GM21786 (cell line): ENCODE results near the gene MGAT4A.
"Not testable (repeated sequence)": the region's sequence is repeated elsewhere in the genome, so short reads cannot be mapped to it uniquely, and the experiment has no call there.

Experiments
- ATAC-seq: cut with Tn5 transposase; IDR thresholded peaks from one replicate; pipeline ENCODE4 v1.9.1; 2021; ENCODE audit not compliant: unreplicated experiment

The MGAT4A gene

DNA sequence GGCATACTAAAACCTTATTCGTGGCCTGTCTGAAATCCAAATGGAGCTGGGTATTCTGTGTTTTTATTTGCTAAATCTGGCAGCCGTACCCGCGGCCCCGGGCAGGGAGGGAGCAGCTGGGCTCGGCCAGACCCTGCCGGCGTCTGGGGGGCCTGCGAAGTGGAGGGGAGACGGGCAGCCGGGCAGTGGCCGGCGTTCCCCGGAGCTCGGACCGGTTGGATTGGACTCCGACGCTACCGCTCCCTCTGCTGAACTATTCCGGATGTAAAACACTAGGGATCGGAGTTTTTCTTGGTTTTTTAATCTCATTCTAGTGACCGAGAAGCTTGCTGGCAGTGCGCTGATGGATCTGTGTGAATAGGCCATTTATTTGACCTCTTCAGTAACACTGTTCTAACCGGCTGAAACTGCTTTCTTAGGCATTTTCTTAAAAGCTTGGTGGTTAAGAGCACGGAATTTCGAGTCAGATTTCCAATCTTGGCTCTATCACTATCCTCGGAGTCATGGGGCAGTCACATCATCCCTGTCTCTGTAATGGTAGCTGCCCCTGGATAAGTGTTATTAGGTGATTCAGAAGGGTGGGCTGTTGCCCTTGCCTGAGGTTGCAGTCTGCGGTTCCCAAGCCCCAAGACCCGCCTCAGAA lies 121.8 kb downstream of the MGAT4A start:
- ATAC-seq = no peak

DNA sequence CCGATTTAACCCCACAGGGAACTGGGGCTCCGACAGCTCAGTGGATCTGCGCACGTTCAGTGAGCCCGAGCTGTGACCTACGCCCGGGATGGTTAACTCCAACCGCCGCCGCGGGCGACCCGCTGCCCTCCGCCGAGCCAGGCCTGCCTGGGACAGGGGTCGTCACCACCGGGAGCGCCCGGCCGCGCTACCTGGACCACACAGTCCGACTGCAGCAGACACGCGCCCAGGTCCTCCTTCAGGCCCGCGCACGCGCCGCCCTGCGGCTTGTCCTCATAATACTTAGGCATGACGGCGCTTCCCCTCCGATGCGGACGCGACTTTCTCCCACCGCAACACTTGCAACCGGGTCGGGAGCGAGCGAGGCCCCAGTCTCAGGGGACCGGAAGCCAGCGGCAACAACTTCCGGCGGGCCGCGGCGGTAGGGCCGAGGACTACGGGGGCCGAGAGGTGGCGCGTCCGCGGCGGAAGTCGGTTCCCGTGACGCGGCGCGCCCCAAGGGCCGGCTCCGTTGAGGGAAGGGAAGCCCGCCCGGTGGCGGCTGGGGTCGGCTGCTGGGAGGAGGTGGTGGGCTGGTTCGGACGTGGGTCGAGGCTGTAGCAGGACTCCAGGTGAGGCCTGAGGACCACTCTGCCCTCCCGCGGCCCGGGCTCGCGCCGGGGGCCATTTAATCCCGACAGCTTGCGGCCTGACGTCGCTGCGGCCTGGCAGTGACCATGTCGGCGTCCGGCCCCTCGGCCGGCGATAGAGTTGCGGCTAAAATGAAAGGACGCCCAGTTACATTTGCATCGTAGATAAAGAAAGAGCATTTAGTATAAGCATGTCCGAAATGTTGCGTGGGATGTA lies 122.6 kb downstream of the MGAT4A start, which contains the start of the genes COA5 and UNC50:
Gene COA5 (minus strand): TSS at position 397 of the 846 bp plus-strand sequence. CDS start 107 bp downstream, at position 290.
Gene UNC50 (plus strand): TSS at position 474 of the 846 bp plus-strand sequence. CDS start 1,171 bp downstream, outside the sequence.
- ATAC-seq = peak; percentile 82

DNA sequence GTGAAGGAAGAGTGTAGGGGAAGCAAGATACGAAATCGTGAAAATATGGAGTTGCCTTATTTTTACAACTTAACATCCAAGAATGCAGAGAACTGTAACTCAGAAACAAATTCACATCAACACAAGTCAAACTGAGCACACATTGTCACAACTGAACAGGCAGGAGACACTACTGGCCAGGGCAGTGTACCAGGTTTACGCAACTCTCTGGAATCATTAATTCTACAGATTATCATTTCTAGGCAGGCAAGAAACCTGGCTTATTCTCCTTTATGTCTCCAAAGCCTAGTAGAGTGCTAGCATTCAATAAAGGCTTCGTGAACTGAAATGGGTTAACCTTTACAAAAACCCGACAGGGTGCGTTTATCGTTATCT lies 123.2 kb downstream of the MGAT4A start:
- ATAC-seq = no peak

DNA sequence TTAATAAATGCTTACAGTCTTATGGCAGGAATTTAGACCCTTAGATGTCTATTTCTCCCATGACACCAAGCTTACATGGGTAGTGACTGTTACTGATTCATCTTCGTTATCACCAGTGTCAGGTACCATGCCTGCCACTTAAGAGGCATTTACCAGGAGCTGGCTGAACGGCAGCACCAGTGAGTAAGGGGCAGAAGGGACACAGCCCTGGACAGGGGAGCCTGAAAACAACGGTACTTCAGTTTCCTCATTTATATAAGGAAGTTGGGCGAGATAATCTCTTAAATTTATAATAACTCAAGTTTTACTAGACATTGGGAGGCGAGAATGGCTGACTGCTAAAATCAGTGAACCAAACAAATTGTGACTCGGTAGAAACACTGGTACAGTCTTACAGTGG lies 123.8 kb downstream of the MGAT4A start:
- no peak for ATAC-seq

DNA sequence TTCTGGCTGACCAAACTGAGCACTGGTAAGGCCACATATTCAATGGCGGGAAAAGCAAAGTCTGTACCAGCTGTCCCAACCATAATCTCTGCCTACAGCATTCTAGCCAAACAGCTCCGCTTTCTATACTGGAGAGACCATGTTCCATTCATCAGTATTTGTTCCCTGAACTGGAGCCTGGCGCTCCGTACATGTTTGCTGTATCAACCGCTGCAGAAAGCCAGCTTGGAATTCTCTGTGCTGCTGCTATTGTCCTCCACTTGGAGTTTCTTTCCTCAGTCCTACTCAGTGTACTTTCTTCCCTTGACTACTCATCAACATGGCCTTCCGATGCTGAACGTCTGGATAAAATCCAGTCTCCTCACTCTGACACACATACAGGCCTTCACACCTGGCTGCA lies 124.5 kb downstream of the MGAT4A start:
- ATAC-seq = no peak

DNA sequence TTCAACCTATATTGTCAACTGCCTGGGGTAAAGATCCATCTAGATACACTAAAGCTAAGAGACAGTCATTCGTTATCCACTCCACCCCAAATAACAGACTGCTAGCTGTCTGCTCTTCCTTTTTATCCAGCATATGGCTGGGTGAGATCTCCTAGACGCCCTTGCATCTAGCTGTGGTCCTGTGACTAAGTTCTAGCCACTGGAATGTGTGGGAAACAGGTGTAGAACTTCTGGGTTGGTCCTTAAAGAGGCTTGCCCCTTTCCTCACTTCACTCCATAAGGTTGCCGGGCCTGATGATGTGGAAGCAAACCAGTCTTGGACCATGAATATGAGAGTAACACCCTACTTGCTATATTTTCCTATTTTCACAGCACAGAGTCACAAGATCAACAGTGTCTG lies 125.9 kb downstream of the MGAT4A start:
- no peak for ATAC-seq

DNA sequence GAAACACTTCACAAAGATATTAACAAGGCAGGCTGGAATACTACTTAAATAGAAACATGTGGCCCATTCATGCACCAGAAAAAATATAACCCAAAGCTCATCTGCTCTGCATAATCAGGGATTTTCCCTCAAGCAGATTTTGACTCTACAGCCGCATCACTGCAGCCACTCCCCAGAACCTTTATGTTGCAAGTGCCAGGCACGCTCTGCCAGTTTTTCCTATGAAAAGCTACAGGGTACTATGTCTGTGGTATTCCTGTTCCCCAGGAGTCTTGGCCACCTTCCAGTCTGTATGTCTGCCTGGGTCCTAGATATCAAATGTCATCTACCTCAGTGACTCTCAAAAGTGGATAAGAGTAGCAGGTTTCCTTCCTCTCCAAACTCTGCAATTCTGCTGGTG lies 126.4 kb downstream of the MGAT4A start:
- no peak for ATAC-seq

DNA sequence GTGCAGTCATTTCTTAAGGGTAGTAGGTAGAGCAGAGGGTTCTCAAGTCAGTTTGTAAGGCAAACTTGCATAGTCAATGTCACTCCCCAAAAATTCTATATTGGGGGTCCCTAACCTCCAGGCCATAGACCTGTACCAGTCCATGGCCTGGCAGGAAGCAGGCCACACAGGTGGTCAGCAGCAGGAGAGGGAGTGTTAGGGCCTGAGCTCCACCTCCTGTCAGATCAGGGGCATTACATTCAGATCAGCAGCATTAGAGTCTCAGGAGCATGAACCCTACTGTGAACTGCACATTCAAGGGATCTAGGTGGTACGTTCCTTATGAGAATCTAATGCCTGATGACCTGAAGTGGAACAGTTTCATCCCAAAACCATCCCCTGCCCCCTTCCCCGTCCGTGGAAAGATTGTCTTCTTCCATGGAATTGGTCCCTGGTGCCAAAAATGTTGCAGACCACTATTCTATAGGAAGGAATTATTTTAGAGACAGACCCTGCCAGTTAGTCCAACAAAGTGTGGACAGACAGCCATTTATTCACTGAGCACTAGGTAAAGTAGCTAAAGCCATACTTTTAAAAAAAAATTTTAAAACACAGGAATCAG lies 129.3 kb downstream of the MGAT4A start:
- ATAC-seq = no peak

DNA sequence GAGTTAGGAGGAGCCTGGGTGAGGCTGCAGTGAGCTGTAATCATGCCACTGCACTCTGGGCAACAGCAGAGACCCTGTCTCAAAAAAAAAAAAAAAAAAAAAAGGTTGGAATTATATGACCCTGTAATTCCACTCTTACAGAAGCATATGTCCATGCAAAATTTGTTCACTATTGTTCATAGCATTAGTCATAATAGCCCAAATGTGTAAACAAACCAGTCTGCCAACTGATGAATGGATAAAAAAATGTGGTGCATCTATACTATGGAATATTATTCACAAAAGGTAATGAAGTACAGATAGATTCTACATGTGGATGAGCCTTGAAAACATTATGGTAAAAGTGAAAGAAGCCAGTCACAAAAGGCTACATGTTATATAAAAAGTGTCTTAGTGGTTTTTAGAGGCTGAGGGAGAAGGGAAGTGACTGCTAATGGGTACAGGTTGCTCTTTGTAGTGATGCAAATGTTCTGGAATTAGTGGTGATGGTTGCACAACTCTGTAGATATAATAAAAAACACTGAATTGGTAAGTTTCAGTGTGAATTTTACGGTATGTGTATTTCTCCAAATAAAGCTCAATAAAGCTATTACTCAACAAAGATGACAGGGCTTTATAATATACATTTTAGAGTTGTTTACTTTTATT lies 132.0 kb downstream of the MGAT4A start:
- ATAC-seq = no peak

DNA sequence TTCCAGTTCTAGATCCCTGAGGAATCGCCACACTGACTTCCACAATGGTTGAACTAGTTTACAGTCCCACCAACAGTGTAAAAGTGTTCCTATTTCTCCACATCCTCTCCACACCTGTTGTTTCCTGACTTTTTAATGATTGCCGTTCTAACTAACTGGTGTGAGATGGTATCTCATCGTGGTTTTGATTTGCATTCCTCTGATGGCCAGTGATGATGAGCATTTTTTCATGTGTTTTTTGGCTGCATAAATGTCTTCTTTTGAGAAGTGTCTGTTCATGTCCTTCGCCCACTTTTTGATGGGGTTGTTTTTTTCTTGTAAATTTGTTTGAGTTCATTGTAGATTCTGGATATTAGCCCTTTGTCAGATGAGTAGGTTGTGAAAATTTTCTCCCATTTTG lies 136.3 kb downstream of the MGAT4A start:
- ATAC-seq = not testable (repeated sequence)

DNA sequence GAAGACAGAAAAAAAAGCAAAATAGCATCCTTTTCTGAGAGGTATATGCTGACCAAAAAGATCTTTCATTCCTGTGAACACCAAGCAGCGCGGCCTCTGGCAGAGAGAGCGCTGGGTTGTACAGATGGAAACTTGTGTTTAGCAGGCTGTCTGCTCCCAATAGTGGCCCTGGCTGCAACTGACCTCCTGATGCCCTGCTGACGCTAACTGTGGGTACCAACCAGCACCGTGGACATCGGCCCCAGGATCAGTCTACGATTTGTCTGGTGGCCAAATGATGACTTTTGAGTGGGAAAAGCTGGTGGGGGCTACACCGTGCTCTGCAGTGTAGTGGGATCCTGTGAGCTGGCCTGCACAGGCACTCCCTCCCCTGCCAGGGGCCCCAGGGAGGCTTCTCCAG lies 138.4 kb downstream of the MGAT4A start:
- ATAC-seq = no peak

DNA sequence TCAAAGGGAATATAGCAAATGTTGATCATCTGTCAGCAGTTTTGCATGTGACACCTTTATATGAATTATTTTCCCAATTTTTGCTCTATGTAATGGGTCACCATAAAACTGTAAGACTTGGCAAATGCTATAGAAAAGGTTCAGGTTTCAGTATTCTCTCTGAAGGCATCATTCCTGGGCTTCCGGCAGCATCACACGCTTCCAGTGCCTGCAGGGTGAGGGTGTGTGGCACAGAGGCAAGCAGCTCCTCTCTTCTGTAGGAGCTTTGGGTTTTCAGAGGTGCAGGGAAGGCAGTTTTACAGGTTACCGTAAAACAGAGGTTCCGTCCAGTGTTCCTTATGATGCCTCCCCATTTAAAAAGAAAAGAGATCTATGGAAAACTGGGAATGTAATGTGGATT lies 141.4 kb downstream of the MGAT4A start:
- ATAC-seq = no peak

DNA sequence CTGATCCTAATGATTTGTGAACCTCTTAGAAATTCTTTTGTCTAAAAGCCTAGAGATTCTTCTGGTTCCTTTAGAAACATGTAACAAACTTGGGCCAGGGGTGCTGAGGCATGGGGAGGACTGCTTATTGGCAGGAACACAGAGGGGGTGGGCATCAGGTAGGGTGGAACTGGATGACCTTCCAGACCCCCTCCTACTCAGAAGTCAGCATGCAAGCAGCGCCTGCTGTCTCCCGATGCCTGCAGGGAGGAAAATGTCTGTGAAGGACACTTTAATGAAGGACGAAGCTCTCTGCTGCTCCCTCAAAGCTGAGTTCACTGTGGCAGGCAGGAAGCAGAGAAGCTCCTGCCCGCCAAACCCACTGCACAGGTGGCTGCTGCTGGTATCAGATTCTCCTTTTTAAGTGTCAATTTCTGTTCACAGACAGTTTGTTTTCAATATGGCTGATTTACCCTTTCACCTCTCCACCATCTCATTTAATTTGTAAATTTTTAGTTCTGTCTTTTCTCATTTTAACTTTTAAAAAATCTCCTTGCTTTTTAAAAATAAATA lies 142.0 kb downstream of the MGAT4A start:
- no peak for ATAC-seq

DNA sequence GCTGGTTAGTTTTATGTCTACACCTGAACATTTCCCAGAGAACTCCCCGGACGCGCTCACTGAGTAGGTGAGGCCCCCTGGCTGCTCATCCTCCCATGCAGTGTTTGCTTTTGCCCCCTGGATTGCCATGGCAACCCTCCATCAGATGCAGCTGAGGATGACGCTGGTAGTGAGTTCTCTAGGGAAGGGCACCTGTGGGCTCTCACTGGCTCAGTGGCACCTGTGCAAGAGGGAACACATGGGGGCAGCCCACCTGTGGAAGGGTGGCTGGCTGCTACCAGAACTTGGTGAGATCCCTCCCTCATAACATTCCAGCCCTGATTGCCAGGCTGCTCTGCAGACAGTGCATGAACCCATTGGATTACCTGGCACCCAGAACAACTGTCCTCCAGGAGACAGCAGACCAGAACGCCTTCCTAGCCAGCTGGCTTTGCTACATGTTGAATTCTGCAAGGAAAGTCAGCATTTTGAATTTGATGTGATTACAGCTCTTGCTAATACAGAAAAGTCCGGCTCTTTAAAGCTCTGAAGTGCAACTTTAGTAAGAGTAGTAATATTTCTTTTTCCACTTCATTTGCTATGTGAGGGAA lies 144.3 kb downstream of the MGAT4A start:
- ATAC-seq = no peak

DNA sequence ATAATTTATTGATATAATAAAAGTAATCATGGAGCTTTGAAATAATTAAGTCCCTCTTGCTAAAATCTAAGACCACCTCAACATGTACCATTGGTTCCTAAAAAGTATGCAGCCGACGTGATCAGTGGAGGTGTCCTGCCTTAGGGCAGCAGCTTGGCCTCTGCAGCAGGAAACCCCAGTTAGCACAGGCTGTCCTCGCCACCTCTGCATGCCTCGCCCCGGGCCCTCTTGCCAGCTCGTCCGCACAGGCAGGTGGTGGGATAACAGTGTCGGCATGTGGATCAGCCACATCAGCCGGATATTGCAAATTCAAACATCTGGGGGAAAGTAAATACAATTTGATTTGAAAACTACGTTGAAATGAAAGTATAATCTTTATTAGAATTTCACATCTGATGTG lies 145.5 kb downstream of the MGAT4A start:
- ATAC-seq = no peak

DNA sequence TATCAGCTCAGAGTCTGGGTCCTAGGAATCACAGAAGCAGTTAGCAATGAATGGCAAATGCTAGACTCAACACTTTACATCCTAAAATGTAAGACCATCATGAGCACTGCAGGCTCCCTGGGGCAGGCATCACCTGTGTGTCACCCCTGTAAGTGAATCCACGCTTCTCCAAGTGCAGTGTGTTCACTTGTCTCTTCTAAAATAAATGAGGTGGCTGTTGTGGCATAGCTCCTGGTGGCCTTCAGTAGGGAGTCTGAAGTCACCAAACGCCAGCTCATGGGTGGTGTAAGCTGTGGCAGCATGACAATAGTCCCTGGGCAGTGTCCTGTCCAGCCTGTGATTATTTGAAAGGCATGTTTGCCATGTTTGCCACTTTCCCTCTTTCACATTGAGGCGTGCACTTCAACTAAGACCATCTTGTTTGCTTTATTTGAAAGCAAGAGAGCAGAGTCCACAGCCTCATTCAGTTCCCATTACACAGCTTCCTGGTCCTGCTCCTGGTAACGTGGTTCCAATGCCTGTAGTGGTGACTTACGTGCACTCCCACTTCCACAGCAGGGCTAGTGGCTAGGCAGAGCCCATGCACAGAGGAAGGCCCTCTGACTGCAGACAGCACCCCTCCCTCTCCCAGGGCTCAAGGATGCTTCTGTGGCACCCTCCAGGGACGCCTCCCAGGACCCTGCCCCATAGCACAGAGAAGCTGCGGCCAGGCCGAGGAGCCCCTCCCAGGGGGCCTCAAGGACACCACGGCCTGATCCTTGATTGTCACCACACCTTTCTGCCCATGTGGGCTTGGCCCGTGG lies 146.9 kb downstream of the MGAT4A start:
- no peak for ATAC-seq

DNA sequence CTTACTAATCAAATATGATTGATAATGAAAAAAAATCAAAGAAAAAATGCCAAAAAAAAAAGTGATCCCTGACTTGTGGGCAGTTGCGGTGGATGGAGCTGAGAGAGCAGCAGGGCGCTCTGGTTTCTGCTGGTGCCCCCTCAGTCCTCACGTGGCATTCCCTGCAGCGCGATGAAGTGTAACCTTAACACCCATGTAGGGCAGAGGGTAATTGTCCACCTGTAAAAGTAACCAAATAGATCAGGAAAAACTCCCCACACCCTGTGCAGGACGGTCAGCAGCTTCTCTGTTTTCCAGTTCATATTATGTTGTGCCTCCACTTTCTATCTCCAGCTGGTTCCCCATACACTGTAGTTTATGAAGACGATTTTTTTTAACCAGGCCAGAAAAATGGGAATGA lies 147.7 kb downstream of the MGAT4A start:
- ATAC-seq = no peak

DNA sequence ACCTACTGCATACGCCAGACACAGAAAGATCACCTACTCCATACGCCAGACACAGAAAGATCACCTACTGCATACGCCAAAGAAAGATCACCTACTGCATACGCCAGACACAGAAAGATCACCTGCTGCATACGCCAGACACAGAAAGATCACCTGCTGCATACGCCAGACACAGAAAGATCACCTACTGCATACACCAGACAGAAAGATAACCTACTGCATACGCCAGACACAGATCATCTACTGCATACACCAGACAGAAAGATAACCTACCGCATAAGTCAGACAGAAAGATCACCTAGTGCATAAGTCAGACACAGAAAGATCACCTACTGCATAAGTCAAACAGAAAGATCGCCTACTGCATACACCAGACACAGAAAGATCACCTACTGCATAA lies 148.4 kb downstream of the MGAT4A start:
- no peak for ATAC-seq

DNA sequence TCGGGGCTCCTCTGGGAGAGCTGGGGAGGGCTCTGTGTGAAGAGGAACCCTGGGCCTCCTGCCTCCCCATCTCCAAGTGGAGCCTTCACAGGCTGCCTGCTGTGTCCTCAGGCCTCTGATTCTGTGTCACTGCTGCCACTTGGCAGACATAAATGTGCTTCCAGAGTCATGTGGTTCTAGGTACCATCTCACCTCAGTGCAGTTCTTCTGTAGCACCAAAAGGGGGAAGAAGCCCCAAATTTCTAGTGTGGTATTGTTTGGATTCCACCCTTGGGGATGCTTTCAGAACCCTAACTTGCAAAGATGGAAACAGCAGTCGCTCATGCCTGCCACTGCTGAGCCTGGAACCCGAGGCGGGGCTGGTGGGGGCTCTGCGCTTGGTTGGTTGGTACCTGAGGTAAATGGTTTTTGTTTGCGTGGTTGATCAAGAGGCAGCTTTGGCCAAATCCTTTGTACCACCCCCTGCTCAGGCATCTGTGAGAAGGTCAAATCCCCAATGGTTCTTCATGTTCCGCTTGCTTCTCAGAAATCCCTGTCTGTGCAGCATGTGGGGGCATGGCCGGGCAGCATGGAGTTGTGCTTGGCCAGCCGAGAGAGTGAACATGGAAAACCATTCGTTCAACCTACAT lies 150.2 kb downstream of the MGAT4A start:
- no peak for ATAC-seq

DNA sequence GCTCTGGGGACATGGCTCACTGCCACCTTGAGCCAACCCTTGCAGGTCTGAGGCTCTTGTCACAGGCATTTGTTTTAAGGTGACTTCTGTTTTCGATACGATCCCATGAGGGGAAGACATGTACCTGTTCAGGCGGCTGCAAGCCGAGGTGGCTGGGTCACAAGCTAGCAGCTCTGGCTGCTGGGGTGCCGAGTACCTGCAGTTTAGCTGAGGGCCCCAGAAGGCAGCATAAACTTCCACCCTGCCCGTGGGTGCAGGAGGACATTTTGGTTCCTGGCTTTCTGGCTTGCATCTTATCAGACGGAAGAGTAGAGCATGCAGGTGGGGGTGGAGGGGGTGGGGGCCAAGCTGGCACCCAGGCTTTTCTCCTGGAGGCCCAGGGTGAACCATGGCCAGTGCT lies 151.0 kb downstream of the MGAT4A start:
- no peak for ATAC-seq
